HL-60/S4 treated with phorbol 12-myristate 13-acetate at 8.2 ng/mL for 4 days and 3 days (cell line): ENCODE measurements around the gene NCL.

Experiments used
- in situ Hi-C: fragments of 300-500 bp; cut with MboI; formaldehyde crosslinking; loops from 2 replicates; pipeline ENCODE4 v1.15.0; 2022; ENCODE audit warnings: low sequenced_read_pairs

The NCL gene, protein sequence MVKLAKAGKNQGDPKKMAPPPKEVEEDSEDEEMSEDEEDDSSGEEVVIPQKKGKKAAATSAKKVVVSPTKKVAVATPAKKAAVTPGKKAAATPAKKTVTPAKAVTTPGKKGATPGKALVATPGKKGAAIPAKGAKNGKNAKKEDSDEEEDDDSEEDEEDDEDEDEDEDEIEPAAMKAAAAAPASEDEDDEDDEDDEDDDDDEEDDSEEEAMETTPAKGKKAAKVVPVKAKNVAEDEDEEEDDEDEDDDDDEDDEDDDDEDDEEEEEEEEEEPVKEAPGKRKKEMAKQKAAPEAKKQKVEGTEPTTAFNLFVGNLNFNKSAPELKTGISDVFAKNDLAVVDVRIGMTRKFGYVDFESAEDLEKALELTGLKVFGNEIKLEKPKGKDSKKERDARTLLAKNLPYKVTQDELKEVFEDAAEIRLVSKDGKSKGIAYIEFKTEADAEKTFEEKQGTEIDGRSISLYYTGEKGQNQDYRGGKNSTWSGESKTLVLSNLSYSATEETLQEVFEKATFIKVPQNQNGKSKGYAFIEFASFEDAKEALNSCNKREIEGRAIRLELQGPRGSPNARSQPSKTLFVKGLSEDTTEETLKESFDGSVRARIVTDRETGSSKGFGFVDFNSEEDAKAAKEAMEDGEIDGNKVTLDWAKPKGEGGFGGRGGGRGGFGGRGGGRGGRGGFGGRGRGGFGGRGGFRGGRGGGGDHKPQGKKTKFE

GRCh38 chr2:231463698-231464575, at the start of gene NCL:
TSS of gene NCL (minus strand) at chr2:231464484. CDS start at chr2:231464353, 131 bp downstream.
- in situ Hi-C loops = no loop called here

DNA sequence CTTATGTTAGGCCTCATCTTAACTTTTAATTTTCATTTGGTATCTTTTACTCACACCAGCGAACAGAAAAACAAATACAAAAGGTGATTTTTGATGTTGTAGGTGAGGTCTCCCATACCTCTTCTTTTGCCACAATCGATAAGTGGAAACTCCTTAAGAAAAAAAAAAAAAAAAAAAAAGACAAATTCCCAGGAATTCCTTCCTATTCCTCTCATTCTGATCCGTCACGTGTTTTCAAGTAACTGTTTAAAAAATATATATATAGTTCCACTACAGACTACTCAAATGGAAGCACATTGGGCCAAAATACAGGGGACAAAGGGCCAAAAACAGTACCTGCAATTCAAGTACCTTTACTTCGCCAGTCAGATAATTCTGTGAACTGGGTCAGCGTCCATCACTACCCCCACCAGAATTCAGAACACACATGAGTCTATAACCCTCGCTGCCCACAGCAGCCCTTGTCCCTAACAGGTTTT, 49.5 kb upstream of the NCL start:
- in situ Hi-C loops = no loop called here

GRCh38 chr2:231512222-231512621, 47.9 kb upstream of the NCL start:
- in situ Hi-C loops = no loop called here

DNA sequence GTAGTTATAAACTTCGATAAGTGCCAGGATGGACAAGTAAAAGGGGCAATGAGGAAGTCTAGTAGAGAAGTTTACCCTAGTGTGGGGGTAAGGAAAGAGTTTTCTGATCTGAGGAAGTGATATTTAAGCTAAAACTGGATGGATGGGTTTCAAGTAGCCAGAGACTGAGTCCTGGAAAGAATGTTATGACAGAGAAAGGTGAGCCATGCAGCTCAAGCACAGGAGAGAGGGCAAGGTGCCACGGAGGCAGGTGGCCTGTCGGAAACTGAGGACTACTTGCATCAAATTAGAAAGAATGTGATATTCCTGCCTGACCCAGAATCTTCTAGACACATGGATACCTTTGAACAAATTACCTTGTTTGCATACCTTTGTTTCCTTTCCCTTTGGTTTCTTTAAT, 39.5 kb upstream of the NCL start:
- in situ Hi-C loops = no loop called here

GRCh38 chr2:231502596-231502995, 38.3 kb upstream of the NCL start:
- in situ Hi-C loops = no loop called here

GRCh38 chr2:231497651-231498050, 33.4 kb upstream of the NCL start:
- in situ Hi-C loops = no loop called here

GRCh38 chr2:231494669-231495068, 30.4 kb upstream of the NCL start:
- in situ Hi-C loops = no loop called here

GRCh38 chr2:231490801-231491200, 26.5 kb upstream of the NCL start:
- in situ Hi-C loops = no loop called here

GRCh38 chr2:231489990-231490389, 25.7 kb upstream of the NCL start:
- in situ Hi-C loops = no loop called here

GRCh38 chr2:231488331-231488730, 24.0 kb upstream of the NCL start:
- in situ Hi-C loops = no loop called here

DNA sequence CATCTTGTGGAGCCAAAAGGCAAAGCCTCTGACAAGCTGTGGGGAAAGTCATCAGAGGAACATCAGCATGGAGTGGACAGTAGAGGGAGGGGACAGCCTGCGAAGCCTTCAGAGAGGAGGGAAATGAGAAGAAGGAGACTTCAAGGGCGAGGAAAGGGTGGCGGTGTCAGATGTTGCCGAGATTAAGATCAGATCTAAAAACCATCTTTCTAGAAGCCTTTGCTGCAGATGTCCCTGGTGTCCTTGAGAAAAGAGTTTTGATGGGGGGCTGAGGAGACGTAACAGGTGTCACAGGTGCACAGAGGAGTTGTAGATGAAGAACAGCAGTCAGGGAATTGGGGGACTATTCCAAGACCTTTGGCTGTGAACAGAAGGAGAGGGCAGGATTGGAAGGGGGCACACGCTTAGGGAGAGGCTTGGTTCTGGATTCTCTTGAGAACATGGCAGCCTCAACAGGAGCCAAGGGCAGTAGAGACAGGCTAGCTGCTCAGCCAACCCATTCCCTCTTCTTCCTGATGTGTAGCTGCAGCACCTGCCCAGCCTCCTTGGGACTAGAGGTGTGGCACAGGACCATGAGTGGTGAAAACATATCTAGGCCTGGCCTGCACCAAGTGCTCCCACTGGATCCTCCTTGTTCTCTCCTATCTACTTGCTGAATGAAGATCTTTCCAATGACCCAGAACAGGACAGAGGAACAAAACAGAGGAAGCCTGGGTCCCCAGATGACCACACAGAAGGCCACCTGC, 22.7 kb upstream of the NCL start:
- in situ Hi-C loops = no loop called here

DNA sequence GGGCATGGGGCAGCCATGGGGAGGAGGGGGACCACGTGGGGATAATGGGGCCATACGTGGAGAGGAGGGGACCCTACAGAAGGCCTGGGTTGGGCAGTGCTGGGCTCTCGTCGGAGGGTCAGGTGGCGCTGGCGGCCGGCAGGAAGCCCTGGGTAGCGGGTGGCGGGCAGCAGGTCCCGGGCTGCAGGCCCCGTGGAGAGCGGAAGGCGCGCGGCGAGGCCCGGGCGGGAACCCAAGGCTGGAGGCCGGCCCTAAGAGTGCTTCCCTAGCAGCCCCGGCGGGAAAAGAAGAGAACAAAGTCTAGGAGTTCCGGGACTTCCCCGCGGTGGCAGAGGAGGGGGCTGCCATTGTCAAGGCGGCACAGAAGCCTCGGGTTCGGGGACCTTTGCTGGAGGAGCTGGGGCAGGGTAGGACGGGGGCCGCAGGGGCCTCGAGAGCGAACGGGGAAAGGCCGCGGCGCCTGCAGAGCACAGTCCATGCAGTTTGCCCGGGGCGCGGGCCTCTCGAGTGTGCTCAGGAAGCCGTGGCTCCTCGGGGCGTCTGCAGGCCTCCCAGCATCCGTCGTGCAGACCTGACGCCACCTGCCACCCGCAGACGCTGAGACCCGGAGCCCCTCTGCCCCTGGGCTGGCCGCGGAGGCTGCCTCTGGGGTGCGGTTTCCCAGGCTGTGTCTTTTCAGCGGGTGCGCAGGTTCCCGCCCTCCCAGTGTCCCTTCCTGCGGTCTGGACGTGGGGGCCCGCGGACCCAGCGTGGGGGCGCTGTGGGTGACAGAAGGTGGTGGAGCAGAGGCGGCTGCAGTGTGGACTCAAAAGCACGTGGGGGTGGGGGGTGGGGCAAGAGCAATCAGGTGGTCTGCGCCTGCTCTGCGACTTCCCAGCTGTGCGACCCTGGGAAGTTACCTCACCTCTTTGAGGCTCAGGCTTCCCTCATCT, 19.4 kb upstream of the NCL start:
- in situ Hi-C loops = no loop called here

- in situ Hi-C loops = no loop called here
Observed at GRCh38 chr2:231482806-231483391, 18.6 kb upstream of the NCL start.

DNA sequence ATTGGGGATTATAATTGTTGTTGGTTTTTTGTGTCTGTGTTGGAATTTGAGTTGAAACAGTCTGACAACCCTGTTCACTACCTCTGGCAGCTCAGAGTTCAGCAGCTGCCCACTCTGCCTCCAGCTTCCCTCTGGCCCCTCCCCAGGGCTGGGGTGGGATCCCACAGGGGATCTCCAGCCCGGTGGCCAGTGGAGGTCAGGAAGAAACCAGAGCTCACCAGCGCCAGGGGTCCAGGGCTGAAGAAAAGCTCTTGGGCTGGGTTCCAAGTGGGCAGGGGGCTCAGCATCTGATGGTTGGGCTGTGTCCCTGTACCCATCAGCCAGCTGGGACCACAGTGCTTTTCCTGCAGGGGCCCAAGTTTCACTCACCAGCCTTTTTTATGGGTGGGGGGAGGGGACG, 16.5 kb upstream of the NCL start:
- in situ Hi-C loops = no loop called here

- in situ Hi-C loops = no loop called here
Observed at GRCh38 chr2:231479455-231479854, 15.2 kb upstream of the NCL start.

DNA sequence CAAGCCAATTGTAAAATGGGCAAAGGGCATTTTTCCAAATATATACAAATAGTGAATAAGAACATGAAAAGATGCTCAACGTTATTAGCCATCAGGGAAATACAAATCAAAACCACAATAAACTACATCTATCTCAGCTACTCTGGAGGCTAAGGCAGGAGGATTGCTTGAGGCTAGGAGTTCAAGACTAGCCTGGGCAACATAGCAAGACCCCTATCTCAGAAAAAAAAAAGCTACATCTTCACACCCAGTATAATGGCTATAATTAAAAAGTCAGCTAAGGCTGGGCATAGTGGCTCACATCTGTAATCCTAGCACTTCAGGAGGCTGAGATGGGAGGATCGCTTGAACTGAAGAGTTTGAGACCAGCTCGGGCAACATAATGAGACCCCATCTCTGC, 12.6 kb upstream of the NCL start:
- in situ Hi-C loops = no loop called here

DNA sequence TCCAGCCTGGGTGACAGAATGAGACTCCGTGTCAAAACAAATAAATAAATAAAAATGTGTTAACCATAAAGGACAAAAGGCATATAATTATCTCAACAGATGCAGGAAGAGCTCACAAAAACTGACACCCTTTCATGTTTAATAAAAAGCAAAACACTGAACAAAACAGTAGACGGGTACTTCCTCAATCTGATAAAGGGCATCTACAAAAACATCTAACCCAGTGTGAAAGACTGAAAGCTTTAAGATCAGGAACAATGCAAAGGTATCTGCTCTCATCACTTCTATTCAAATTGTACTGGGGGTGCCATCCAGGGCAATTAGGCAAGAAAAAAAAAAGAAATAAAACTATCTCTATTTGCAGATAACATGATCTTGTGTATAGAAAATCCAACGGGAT, 11.7 kb upstream of the NCL start:
- in situ Hi-C loops = no loop called here

- in situ Hi-C loops = no loop called here
Observed at GRCh38 chr2:231472816-231473215, 8.5 kb upstream of the NCL start.

GRCh38 chr2:231470246-231470900, 6.1 kb upstream of the NCL start:
- in situ Hi-C loops = no loop called here
